IPS-18c (cell line): ENCODE results near the gene ZCCHC7.

Experiments
- H3K4me3 ChIP-seq: 2 replicates; pipeline ENCODE4 v1.7.0; 2013; ENCODE audit warnings: low read depth, mild to moderate bottlenecking, low read length, moderate library complexity; ENCODE audit not compliant: insufficient read depth
- H3K9me3 ChIP-seq: one replicate; pipeline ENCODE4 v1.6.1; 2013; ENCODE audit warnings: mild to moderate bottlenecking, low read length, moderate library complexity; ENCODE audit not compliant: control insufficient read depth, insufficient read depth

Gene ZCCHC7

DNA sequence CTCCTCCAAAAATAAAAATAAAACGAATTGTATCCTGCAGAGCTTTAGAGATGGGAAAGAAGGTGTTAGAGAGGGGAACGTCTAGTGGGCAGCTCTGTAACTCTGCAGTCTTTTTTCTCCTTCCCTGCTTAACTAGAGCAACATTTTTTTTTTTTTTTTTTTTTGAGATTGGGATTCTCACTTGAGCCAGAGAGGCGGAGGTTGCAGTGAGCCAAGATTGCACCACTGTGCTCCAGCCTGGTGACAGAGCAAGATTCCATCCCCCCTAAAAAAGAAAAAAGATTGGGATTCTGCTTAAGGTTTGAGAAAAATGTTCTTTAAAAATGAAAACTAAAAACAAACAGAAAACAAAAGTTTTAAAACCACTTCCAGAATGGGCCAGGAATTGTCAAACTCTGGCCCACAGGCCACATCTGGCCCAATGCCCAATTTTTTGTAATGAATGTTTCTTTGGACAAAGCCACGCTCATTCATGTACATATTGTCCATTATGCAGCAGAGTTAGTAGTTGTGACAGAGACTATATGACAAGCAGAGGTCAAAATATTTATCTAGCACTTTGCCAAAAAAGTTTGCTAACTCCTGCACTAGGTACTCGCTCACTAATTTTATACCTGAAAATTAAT lies 98.5 kb downstream of the ZCCHC7 start:
- H3K9me3 ChIP-seq = no peaks in the 10 kb centered on the region
- no peak overlapping the region for H3K4me3 ChIP-seq

DNA sequence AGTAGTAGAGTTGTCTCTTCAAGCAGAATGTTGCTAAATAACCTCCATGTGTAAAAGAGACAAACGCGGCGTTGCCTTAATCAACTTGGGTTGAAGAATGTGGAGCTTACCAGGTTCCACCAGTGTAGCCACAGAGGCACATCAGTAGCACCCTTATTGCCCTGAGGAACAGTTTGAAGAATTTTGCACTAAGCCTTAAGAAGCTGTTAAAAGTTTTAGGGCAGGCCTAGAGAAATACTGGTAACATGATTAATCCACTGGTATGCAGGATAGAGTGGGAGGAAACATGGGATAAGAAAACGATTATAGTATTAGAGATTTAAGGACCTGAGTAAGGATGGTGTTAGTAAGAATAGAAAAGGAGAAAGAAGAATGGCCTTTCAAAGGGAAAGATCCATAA lies 100.6 kb downstream of the ZCCHC7 start:
- no peaks in the 10 kb centered on the region for H3K9me3 ChIP-seq
- H3K4me3 ChIP-seq = no peak overlapping the region

GRCh38 chr9:37221489-37222106 lies 101.2 kb downstream of the ZCCHC7 start:
- no peak overlapping the region for H3K4me3 ChIP-seq
- no peaks in the 10 kb centered on the region for H3K9me3 ChIP-seq

- H3K9me3 ChIP-seq = no peaks in the 10 kb centered on the region
- H3K4me3 ChIP-seq = no peak overlapping the region
Measured at GRCh38 chr9:37229455-37229854, 109.1 kb downstream of the ZCCHC7 start.

- Histone ChIP-seq H3K9me3 (no peaks in the 10 kb centered on the region), H3K4me3 (no peak overlapping the region)
Measured at GRCh38 chr9:37229882-37230482, 109.6 kb downstream of the ZCCHC7 start.

GRCh38 chr9:37236822-37237221 lies 116.4 kb downstream of the ZCCHC7 start:
- Histone ChIP-seq H3K4me3 (no peak overlapping the region), H3K9me3 (no peaks in the 10 kb centered on the region)

- no peak overlapping the region for H3K4me3 ChIP-seq
- H3K9me3 ChIP-seq = no peaks in the 10 kb centered on the region
Measured at GRCh38 chr9:37238122-37238521, 117.7 kb downstream of the ZCCHC7 start.

DNA sequence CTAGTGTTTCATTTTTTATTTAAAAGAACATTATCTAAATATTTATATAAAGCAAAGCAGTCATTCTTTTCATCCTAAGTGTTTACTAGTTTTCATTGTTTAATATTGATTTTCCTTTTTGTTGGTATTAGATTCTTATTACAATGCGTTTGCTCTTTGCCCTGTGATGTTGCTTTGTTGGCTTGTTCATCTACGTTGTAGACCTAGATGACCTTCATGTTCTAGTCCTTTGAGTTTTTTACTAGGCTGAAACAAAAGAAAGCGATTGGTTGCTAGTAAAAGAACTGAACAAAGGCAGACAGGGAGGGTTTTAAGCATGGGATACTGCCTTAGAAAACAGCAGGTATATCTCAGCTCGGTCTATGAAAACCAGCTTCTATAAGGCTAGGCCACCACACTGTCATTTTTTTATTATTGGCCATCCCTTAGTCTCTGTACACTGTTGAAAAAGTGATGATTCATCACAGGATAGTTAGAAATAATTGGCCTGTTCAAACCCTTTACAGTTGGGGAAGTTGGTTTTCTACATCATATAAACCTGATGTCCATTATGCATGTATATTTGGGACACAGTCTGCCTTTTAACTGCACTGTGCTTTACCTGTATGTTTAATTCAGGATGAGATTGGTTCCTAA lies 119.0 kb downstream of the ZCCHC7 start:
- no peaks in the 10 kb centered on the region for H3K9me3 ChIP-seq
- H3K4me3 ChIP-seq = no peak overlapping the region

DNA sequence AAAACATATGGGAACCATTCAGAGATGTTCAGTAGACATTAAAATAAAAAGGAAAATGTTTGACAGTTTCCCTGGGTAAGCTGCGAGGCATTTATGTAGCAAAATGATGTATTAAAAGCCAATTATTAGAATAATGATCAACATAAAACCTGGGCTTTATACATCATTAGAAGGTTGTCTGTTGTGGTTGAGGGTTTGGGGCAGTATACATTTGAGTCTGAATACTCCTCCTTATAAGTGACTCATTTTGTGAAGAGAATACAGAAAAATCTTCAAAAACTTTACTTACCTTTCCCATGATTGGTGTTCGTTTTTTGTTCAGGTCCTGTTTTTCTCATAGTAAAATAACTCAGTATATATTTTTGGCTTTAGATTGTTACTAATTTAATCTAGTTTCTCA lies 119.5 kb downstream of the ZCCHC7 start:
- Histone ChIP-seq H3K9me3 (no peaks in the 10 kb centered on the region), H3K4me3 (no peak overlapping the region)

GRCh38 chr9:37241340-37241739 lies 121.0 kb downstream of the ZCCHC7 start:
- Histone ChIP-seq H3K9me3 (no peaks in the 10 kb centered on the region), H3K4me3 (no peak overlapping the region)

- Histone ChIP-seq H3K4me3 (no peak overlapping the region), H3K9me3 (no peaks in the 10 kb centered on the region)
Measured at GRCh38 chr9:37242089-37242488, 121.7 kb downstream of the ZCCHC7 start.

DNA sequence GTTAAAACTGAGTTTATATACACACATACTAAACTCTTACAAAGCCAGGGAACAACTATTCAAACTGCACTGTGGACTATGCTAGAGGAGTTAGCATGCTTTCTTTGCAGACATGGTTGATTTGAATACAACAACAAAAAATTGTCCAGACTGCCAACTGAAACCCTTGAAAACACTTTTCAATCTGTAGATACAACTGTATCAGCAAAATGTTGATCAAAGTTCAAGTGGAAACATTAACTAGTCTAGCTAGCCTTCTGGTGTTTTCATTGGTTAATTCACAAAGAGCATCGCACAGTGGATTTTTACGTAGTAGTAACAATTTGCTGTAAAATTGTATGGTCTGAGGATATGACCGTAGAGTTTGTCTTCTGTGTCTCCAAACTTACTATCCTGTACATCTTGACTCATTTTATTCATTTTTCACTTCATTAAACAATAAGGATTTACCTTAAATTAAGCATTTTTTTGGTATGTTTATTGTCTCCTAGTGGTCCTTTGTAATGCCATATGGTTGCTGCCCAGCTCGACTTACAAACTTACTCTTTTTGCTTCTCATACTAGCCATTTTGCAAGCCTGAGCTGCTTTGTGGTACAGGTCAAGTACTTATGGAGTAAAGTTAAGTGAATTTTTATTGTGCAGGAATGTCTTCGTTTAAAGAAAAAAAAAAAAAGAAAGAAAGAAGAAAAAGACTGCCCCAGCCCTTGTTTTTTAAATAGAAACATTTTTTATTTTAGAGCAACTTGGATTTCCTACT lies 123.4 kb downstream of the ZCCHC7 start:
- no peak overlapping the region for H3K4me3 ChIP-seq
- H3K9me3 ChIP-seq = no peaks in the 10 kb centered on the region

GRCh38 chr9:37246826-37247225 lies 126.5 kb downstream of the ZCCHC7 start:
- no peaks in the 10 kb centered on the region for H3K9me3 ChIP-seq
- H3K4me3 ChIP-seq = no peak overlapping the region

- Histone ChIP-seq H3K4me3 (no peak overlapping the region), H3K9me3 (no peaks in the 10 kb centered on the region)
Measured at GRCh38 chr9:37248651-37249163, 128.3 kb downstream of the ZCCHC7 start.

DNA sequence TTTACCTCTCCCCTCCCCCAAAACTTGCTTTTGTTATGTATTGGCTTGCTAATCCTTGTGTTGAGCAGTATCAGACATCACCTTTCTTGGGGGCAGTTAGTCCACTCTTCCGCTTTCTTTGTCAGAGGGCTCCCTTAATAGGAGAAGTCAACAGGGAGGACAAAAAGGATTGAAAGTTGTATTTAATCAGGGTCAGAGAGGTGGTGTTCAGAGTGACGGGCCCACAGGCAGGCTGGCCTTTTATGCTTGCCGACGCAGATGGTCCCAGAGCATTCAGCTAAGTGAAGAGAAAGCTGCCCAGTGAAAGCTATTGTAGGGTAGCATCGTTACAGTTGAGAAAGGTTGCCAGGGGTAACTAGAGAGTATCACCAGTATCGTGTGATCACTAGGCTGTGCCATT lies 131.1 kb downstream of the ZCCHC7 start:
- Histone ChIP-seq H3K9me3 (no peaks in the 10 kb centered on the region), H3K4me3 (no peak overlapping the region)

GRCh38 chr9:37253377-37253937 lies 133.1 kb downstream of the ZCCHC7 start:
- no peak overlapping the region for H3K4me3 ChIP-seq
- H3K9me3 ChIP-seq = no peaks in the 10 kb centered on the region

DNA sequence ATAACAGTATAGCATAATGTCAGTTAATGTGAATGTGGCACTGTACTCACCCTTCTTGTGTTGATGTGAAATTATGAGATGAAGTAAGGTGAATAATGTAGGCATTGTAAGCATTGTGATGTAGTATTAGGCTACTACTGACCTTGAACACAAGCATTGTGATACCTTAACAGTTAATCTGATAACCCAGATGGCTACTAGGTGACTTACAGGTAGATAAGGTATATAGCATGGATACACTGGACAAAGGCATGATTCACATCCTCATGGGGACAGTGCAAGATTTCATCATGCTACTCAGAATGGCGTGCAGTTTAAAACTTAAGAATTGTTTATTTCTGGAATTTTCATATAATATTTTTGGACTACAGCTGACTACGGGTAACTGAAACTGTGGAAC lies 134.8 kb downstream of the ZCCHC7 start:
- Histone ChIP-seq H3K4me3 (no peak overlapping the region), H3K9me3 (no peaks in the 10 kb centered on the region)
